AG10803 (cell line): ENCODE results near the gene DAZL.
"Not testable (repeated sequence)": the region's sequence is repeated elsewhere in the genome, so short reads cannot be mapped to it uniquely, and the experiment has no call there.

Experiments used
- DNase-seq: peaks from one replicate; pipeline ENCODE4 v3.0.0; 2010; ENCODE audit warnings: low read depth
- H3K4me3 ChIP-seq: 2 replicates; pipeline ENCODE4 v1.5.1; 2011; ENCODE audit warnings: mild to moderate bottlenecking, low read length, control low read depth
- CTCF ChIP-seq: conservative IDR thresholded peaks from 2 replicates; pipeline ENCODE4 v1.5.1; 2011; ENCODE audit warnings: mild to moderate bottlenecking, low read length, control low read depth, inconsistent platforms

DAZL gene

GRCh38 chr3:16632395-16632794 is 27.2 kb upstream of the DAZL start:
- no peak overlapping the region for H3K4me3 ChIP-seq
- no peak for TF ChIP-seq CTCF
- no peak for DNase-seq

GRCh38 chr3:16618721-16619120 is 13.5 kb upstream of the DAZL start:
- TF ChIP-seq CTCF: no peak

GRCh38 chr3:16617155-16617554 is 11.9 kb upstream of the DAZL start:
- DNase-seq, H3K4me3 ChIP-seq: not testable (repeated sequence)

More at GRCh38 chr3:16618721-16619120, 13.5 kb upstream of the DAZL start:
- no peak overlapping the region for H3K4me3 ChIP-seq
- peak; percentile 31 for DNase-seq

- no peak for DNase-seq
- no peak overlapping the region for H3K4me3 ChIP-seq
- TF ChIP-seq CTCF: no peak
Measured at GRCh38 chr3:16616083-16616482, 10.9 kb upstream of the DAZL start.

DNA sequence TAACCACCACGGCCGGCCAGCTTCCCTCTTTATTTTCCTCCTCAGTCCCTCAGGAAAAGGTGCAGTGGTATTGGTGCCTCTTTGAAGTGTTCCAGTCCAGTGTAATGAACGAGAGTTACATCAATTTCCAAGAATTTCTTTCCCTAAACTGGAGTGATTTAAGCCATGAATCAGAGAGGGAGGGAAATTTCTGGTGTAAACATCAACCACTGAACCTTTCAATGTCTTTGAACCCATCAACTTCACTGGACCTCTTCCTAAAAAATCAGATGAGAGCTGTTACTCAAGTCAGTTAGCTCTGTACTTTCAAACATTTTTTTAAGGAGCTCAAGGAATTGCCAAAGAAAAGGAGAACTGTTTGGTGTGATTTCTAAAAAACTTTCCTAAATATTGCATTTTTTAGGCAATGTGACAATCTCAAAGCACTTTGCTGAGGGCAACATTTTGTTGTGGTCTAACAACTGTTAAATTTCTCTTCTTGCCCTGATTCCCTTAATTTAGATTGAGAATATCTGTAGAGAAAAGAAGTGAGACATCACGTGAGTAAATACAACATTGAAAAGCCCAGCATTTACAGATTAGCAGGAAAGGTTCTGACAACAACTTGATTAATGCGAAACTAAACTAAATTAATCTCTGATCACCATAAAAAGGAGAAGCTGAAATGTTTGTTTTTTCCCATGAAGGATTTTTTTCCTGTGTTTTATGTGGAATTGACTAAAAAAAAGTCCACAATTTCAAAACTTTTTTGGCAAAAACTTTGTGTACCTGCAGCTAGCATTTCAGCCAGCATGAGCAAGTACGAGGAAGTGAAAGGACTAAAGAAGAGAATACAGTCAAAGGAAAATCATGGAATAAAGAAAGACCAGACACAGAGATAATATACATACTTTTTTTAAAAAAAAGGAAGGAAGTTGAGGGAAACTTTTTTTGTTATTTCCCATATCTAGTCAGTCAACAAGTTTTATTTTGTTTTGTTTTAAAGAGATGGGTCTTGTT is 9.1 kb upstream of the DAZL start:
- peak; percentile 29 for DNase-seq
- TF ChIP-seq CTCF: no peak
- H3K4me3 ChIP-seq: no peak overlapping the region

DNA sequence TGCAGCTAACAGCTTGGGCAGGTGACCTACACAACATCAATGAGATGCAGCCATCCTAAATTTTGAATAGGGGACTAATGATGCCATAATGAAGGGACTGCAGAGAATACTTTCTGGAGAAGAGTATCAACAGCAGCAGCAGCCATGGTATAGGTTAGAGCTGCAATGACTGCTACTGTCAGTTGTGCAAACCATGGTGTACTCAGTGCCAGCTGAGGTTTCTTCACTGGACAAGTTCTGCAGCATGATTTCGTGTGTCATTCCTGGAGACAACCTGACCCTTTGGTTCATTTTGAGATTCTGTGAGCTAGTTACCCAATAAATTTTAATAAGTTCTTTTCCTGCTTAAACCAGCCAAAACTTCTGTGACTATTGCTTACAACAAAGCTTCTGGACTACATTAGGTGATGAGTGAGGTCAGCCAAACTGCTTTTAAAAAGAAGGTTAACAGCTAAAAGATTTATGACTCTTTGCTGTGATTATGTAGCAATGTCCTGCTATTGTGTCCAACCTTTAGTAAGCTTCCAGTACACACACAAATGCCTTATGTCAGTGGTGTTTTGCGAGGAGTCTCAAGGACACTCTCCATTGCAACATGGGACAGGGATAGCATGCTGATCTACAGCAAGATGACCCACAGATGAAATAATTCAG is 4.8 kb upstream of the DAZL start:
- TF ChIP-seq CTCF: no peak
- peak; percentile 43 for DNase-seq
- no peak overlapping the region for H3K4me3 ChIP-seq

DNA sequence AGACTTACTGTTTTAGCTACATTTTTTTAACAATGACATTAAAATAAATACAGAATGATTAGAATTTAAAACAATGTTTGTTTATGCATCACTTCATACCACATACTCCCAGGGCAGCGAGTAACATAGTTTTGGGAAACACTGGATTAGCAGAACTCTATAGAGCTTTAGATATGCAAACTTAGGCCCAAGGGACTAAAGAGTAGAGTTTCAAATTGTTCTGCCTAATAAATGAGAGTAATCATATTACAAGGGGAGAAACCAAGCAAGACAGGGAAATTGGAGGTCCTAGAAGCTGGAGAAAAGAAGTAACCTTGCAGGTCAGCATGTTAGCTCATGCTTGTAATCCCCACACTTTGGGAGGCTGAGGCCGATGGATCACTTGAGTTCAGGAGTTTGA is 3.6 kb upstream of the DAZL start:
- no peak for TF ChIP-seq CTCF
- H3K4me3 ChIP-seq: no peak overlapping the region
- DNase-seq: no peak
